HepG2 (cell line): ENCODE data around the gene TCF23. TPM values are rescaled to one million over a fixed set of nuclear protein-coding genes. Genes with fewer than 3 reads are reported as not detected.

ENCODE experiments used
- CCDC6 ChIP-seq: sonication (generic); formaldehyde crosslinking; IDR thresholded peaks from 2 replicates; pipeline ENCODE4 v1.8.1; 2022; ENCODE audit warnings: mild to moderate bottlenecking, missing genetic modification reagents, moderate library complexity
- CEBPB ChIP-seq: IDR thresholded peaks from 2 replicates; pipeline ENCODE4 v1.6.1; 2011; ENCODE audit warnings: low read depth, low read length, improper control_type of control experiment, borderline replicate concordance
- FOXP4 ChIP-seq: sonication (generic); formaldehyde crosslinking; IDR thresholded peaks from 2 replicates; pipeline ENCODE4 v1.4.0; 2020; ENCODE audit warnings: missing genetic modification reagents
- HBP1 ChIP-seq: IDR thresholded peaks from 2 replicates; pipeline ENCODE4 v1.6.1; 2016; ENCODE audit warnings: low read depth, control low read depth
- ISL2 ChIP-seq: sonication (generic); formaldehyde crosslinking; IDR thresholded peaks from 2 replicates; pipeline ENCODE4 v1.5.0; 2020; ENCODE audit warnings: missing genetic modification reagents
- KLF6 ChIP-seq: IDR thresholded peaks from 2 replicates; pipeline ENCODE4 v1.8.0; 2016; ENCODE audit warnings: missing biosample characterization, missing genetic modification reagents
- MAFK ChIP-seq, 2 experiments: IDR thresholded peaks in 1 of 2; conservative IDR thresholded peaks in 1 of 2; 2 replicates each; pipeline ENCODE4 v1.6.1; 2011; ENCODE audit warnings: improper control_type of control experiment in 2 of 2, low read length in 2 of 2
- ZFP90 ChIP-seq: sonication (generic); formaldehyde crosslinking; IDR thresholded peaks from 2 replicates; pipeline ENCODE4 v1.8.0; 2022; ENCODE audit warnings: missing genetic modification reagents, mild to moderate bottlenecking, inconsistent platforms, borderline replicate concordance
- ZFX ChIP-seq: sonication (generic); formaldehyde crosslinking; IDR thresholded peaks from 2 replicates; pipeline ENCODE4 v1.4.0; 2020; ENCODE audit warnings: mild to moderate bottlenecking, low read depth, missing genetic modification reagents, moderate library complexity
- ZNF407 ChIP-seq: sonication (generic); formaldehyde crosslinking; IDR thresholded peaks from one replicate; pipeline ENCODE4 v1.5.1; 2020; ENCODE audit warnings: mild to moderate bottlenecking, missing genetic modification reagents; ENCODE audit errors: not compliant biosample characterization
- ZNF414 ChIP-seq: sonication (generic); formaldehyde crosslinking; IDR thresholded peaks from 2 replicates; pipeline ENCODE4 v1.5.0; 2020; ENCODE audit warnings: missing genetic modification reagents
- ZNF510 ChIP-seq: sonication (generic); formaldehyde crosslinking; IDR thresholded peaks from 2 replicates; pipeline ENCODE4 v1.4.0; 2020; ENCODE audit warnings: low read depth, mild to moderate bottlenecking, missing genetic modification reagents
- ZNF558 ChIP-seq: sonication (generic); formaldehyde crosslinking; IDR thresholded peaks from 2 replicates; pipeline ENCODE4 v1.9.0; 2022; ENCODE audit warnings: mild to moderate bottlenecking, missing genetic modification reagents, borderline replicate concordance
- ZNF775 ChIP-seq: sonication (generic); formaldehyde crosslinking; IDR thresholded peaks from 2 replicates; pipeline ENCODE4 v1.4.0; 2020; ENCODE audit warnings: missing genetic modification reagents, mild to moderate bottlenecking, moderate library complexity, borderline replicate concordance
- ZNF780A ChIP-seq: sonication (generic); formaldehyde crosslinking; IDR thresholded peaks from 2 replicates; pipeline ENCODE4 v1.8.0; 2022; ENCODE audit warnings: mild to moderate bottlenecking, missing genetic modification reagents, moderate library complexity
- ZSCAN30 ChIP-seq: sonication (generic); formaldehyde crosslinking; IDR thresholded peaks from 2 replicates; pipeline ENCODE4 v1.5.0; 2020; ENCODE audit warnings: mild to moderate bottlenecking, missing genetic modification reagents
- polyA plus RNA-seq, 8 experiments: library from polyadenylated mRNA; depleted of rRNA in 3 of 8; stranded (reverse) in 7 of 8; unstranded in 1 of 8; fragments of >200 nt; fragmentation: Illumina TruSeq in 4 of 8; extraction: Trizol in 4 of 8; gene quantifications; 2 replicates each; pipeline versions ENCODE4 v1.2.1 to v1.2.3, GENCODE V29; 2011 to 2016; ENCODE audit warnings: low read depth in 4 of 8, missing spikeins in 1 of 8, mixed read lengths in 1 of 8; ENCODE audit not compliant: insufficient read depth in 1 of 8
- total RNA-seq, 5 experiments: library from RNA; depleted of rRNA; stranded (reverse); fragments of >200 nt; fragmentation: Illumina TruSeq; extraction: Trizol; gene quantifications; 2 replicates each; pipeline ENCODE4 v1.2.3, GENCODE V29; 2016; ENCODE audit warnings: low read depth in 1 of 5

Gene TCF23
- total and polyA plus RNA-seq, 2 of the 13 experiments (the other 11 are each of a cell fraction or from before 2014, with no cell fraction given), result 0.02 to 1.4 TPM

- TF ChIP-seq ZNF407 (CRISPR knock-in tag) (no peak), ZNF775 (CRISPR knock-in tag) (no peak), ZFX (peak; percentile 78), CEBPB (peak; percentile 97), MAFK (conservative IDR thresholded peaks at IDR 0.05 in 1 of 2, IDR thresholded peaks at IDR 0.05 in 1 of 2; ENCODE audit: low read length in 2 of 2) (no peak), ZFP90 (CRISPR knock-in tag) (peak; percentile 10; the same call in 1 of the 2 replicates), ZNF780A (no peak), KLF6 (CRISPR knock-in tag) (peak; percentile 91), HBP1 (CRISPR knock-in tag) (no peak), ZNF558 (CRISPR knock-in tag) (no peak), ISL2 (CRISPR knock-in tag) (peak; percentile 61; the same call in 1 of the 2 replicates), ZNF414 (CRISPR knock-in tag) (no peak), FOXP4 (CRISPR knock-in tag) (peak; percentile 35; the same call in 1 of the 2 replicates), CCDC6 (CRISPR knock-in tag) (no peak; the same call in 1 of the 2 replicates), ZSCAN30 (CRISPR knock-in tag) (no peak), ZNF510 (no peak; the same call in 1 of the 2 replicates)
Measured at GRCh38 chr2:27123302-27124150, 25.3 kb upstream of the TCF23 start, which contains the start of gene ABHD1 (continued).
